Measurements from ENCODE around the gene VAV1. TPM values are rescaled to one million over a fixed set of nuclear protein-coding genes. Genes with fewer than 3 reads are reported as not detected.

Gene VAV1
- total RNA-seq, 1 experiment from 2014 or later = 3.0 TPM

DNA sequence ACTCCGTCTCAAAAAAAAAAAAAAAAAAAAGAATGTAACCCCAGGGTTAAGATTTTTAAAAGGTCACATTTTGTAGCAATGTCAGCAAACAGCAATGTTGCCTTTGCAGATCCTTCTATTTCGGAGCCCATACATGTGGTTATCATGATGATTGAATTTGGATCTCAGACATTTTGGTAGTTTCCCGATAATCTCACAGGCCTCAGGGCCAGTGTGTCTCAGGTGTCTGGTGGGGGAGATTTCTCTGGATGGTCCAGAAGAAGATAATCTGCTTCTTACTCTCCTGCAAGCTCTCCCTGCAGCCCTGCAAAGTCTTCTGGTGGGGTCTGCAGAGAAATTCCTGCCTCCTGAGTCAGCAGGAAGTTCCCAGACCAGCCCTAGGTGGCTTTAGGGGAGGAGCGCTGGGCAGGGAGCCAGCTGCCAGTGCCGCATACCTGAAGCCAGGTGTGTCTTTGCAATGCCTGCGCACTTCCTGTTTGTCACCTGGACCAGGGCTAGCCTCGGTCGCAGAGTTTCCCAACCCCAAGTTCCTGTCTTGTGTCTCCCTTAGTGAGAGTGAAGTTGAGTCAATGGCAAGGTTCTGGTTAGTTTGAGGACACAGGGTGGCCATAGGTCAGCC lies 6.7 kb upstream of the VAV1 start:
- ATAC-seq = peak; percentile 44
- intact Hi-C loops (cut with micrococcal nuclease) = loop anchor here (2.0 kb wide), 1 partner anchor 35 kb away; no protein-coding TSS in a partner anchor

DNA sequence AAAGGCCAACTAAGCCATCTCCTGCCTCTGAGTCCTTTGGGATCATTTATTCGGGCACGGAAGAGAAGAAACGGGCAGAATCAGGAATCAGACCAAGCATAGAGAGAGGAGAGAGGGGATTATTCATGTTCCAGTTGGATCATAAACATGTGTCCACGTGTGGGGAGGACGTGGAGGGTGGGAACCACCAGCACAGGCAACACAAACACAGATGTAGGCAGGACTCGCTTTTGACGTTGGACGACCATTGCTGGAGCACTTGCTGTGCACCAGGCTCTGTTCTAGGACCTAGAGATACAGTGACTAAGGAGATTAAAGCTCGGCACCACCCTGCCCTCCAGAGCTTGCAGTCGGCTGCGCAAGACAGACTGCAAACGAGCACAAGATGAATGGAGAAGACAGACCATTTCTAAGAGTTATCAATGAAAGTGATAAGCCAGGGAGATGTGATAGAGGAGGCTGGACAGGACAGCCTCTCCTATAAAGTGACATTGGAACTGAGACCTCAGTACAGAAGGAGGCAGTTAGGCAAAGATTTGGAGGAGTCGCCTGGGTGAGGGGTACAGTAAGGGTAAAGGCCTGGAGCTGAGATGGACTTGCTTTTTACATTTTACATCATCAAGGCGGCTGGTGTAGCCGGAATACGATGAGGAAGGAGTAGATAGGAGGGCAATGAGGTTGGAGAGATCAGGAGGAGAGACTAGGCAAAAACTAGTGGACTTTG lies 6.0 kb upstream of the VAV1 start:
- peaks cover 11% of the 10 kb centered on the region for H3K36me3 ChIP-seq (ENCODE audit: low read depth, low read length)
- peaks cover 31% of the 10 kb centered on the region for H3K4me1 ChIP-seq (ENCODE audit: insufficient read depth, low read length)
- peak; percentile 3 for ATAC-seq
- peak overlapping the region; percentile 63 for H2AFZ ChIP-seq (ENCODE audit: low read length)
- H3K27ac ChIP-seq (ENCODE audit: low read length) = peak overlapping the region; percentile 95
- H4K20me1 ChIP-seq (ENCODE audit: low read length) = no peaks in the 10 kb centered on the region
- no peaks in the 10 kb centered on the region for H3F3A ChIP-seq (ENCODE audit: low read length, unreplicated experiment)
- POLR2A ChIA-PET (ENCODE audit: unreplicated experiment) = no interaction called here
- H3K79me2 ChIP-seq (ENCODE audit: low read length) = peaks cover 52% of the 10 kb centered on the region
- DNase-seq = no peak
- CTCF ChIA-PET = no interaction called here
- H3K9me2 ChIP-seq (replicated peaks; ENCODE audit: low read length) = no peaks in the 10 kb centered on the region
- H3K9ac ChIP-seq (ENCODE audit: low read length) = peak overlapping the region; percentile 88
- H3K4me3 ChIP-seq (ENCODE audit: low read length) = peak overlapping the region; percentile 73
- BruUV-seq (replicated peaks) = TSS peak; percentile 98
- intact Hi-C loops (cut with micrococcal nuclease) = loop anchor here (1.0 to 2.0 kb wide), 3 partner anchors 29 to 97 kb away; partner anchors contain the start of gene GPR108
- no peaks in the 10 kb centered on the region for H3K9me3 ChIP-seq (ENCODE audit: low read length)
- H3K4me2 ChIP-seq (ENCODE audit: low read length) = peak overlapping the region; percentile 83
- TF ChIP-seq, protein P1, sequence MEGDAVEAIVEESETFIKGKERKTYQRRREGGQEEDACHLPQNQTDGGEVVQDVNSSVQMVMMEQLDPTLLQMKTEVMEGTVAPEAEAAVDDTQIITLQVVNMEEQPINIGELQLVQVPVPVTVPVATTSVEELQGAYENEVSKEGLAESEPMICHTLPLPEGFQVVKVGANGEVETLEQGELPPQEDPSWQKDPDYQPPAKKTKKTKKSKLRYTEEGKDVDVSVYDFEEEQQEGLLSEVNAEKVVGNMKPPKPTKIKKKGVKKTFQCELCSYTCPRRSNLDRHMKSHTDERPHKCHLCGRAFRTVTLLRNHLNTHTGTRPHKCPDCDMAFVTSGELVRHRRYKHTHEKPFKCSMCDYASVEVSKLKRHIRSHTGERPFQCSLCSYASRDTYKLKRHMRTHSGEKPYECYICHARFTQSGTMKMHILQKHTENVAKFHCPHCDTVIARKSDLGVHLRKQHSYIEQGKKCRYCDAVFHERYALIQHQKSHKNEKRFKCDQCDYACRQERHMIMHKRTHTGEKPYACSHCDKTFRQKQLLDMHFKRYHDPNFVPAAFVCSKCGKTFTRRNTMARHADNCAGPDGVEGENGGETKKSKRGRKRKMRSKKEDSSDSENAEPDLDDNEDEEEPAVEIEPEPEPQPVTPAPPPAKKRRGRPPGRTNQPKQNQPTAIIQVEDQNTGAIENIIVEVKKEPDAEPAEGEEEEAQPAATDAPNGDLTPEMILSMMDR (conservative IDR thresholded peaks at IDR 0.05; ENCODE audit: low read depth, low read length) = no peak
- TF ChIP-seq EZH2 (IDR thresholded peaks at IDR 0.05; ENCODE audit: low read length, unreplicated experiment) = no peak
- TF ChIP-seq EZH2phosphoT487 (IDR thresholded peaks at IDR 0.05; ENCODE audit: borderline replicate concordance, low read length) = no peak
- no peaks in the 10 kb centered on the region for H3K27me3 ChIP-seq (ENCODE audit: low read length)

More for the DNA sequence above, 6.7 kb upstream of the VAV1 start:
- H3K27ac ChIP-seq (ENCODE audit: low read length) = peak overlapping the region; percentile 95
- H3K9me3 ChIP-seq (ENCODE audit: low read length) = no peaks in the 10 kb centered on the region
- H3K4me1 ChIP-seq (ENCODE audit: insufficient read depth, low read length) = peaks cover 31% of the 10 kb centered on the region
- peak; percentile 99 for DNase-seq
- no peaks in the 10 kb centered on the region for H3K9me2 ChIP-seq (replicated peaks; ENCODE audit: low read length)
- no TSS peak for BruUV-seq (replicated peaks)
- no peaks in the 10 kb centered on the region for H4K20me1 ChIP-seq (ENCODE audit: low read length)
- H3K4me3 ChIP-seq (ENCODE audit: low read length) = peak overlapping the region; percentile 73
- H3K27me3 ChIP-seq (ENCODE audit: low read length) = no peaks in the 10 kb centered on the region
- H3K79me2 ChIP-seq (ENCODE audit: low read length) = peaks cover 59% of the 10 kb centered on the region
- peak overlapping the region; percentile 83 for H3K4me2 ChIP-seq (ENCODE audit: low read length)
- no peaks in the 10 kb centered on the region for H3F3A ChIP-seq (ENCODE audit: low read length, unreplicated experiment)
- peaks cover 18% of the 10 kb centered on the region for H3K36me3 ChIP-seq (ENCODE audit: low read depth, low read length)
- TF ChIP-seq EZH2 (IDR thresholded peaks at IDR 0.05; ENCODE audit: low read length, unreplicated experiment) (no peak), EZH2phosphoT487 (IDR thresholded peaks at IDR 0.05; ENCODE audit: borderline replicate concordance, low read length) (no peak)
- TF ChIP-seq, protein P1 (conservative IDR thresholded peaks at IDR 0.05; ENCODE audit: low read depth, low read length) = no peak
- H3K9ac ChIP-seq (ENCODE audit: low read length) = peak overlapping the region; percentile 88
- ChIA-PET CTCF (no interaction called here), POLR2A (ENCODE audit: unreplicated experiment) (no interaction called here)
- no peak overlapping the region for H2AFZ ChIP-seq (ENCODE audit: low read length)

DNA sequence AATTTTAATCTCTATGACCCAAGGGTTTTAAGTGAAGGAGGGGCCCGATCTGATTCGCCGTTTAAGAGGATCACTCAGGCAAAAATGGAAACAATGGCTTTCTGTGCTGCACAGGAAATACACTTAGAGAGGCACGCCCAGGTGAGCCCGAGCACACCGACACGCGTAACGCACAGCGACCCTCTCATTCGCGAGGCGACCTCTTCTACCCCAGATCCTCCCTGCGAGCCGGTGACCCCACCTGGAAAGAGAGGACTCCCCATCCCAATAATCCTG lies 5.5 kb upstream of the VAV1 start:
- POLR2A ChIA-PET (ENCODE audit: unreplicated experiment) = no interaction called here
- Histone ChIP-seq H3K4me1 (ENCODE audit: insufficient read depth, low read length) (peaks cover 31% of the 10 kb centered on the region), H3K9ac (ENCODE audit: low read length) (peak overlapping the region; percentile 88), H3K4me2 (ENCODE audit: low read length) (peak overlapping the region; percentile 83), H3K36me3 (ENCODE audit: low read depth, low read length) (peaks cover 6% of the 10 kb centered on the region), H3K27ac (ENCODE audit: low read length) (peak overlapping the region; percentile 95), H3K27me3 (ENCODE audit: low read length) (no peaks in the 10 kb centered on the region), H3K79me2 (ENCODE audit: low read length) (peaks cover 47% of the 10 kb centered on the region), H3K4me3 (ENCODE audit: low read length) (peak overlapping the region; percentile 73), H4K20me1 (ENCODE audit: low read length) (no peaks in the 10 kb centered on the region), H3K9me3 (ENCODE audit: low read length) (no peaks in the 10 kb centered on the region), H2AFZ (ENCODE audit: low read length) (peak overlapping the region; percentile 63), H3K9me2 (replicated peaks; ENCODE audit: low read length) (no peaks in the 10 kb centered on the region), H3F3A (ENCODE audit: low read length, unreplicated experiment) (no peaks in the 10 kb centered on the region)
- TF ChIP-seq EZH2phosphoT487 (IDR thresholded peaks at IDR 0.05; ENCODE audit: borderline replicate concordance, low read length) = no peak
- no peak for TF ChIP-seq EZH2 (IDR thresholded peaks at IDR 0.05; ENCODE audit: low read length, unreplicated experiment)
- TF ChIP-seq, protein P1 (conservative IDR thresholded peaks at IDR 0.05; ENCODE audit: low read depth, low read length) = no peak
- DNase-seq = peak; percentile 90
- CTCF ChIA-PET = no interaction called here
- intact Hi-C loops (cut with micrococcal nuclease) = loop anchor here (1.0 to 2.0 kb wide), 3 partner anchors 30 to 96 kb away; partner anchors contain the start of gene GPR108
- no TSS peak for BruUV-seq (replicated peaks)
- ATAC-seq = peak; percentile 56
